H1 (cell line): Measurements from ENCODE around the gene DHRS12. TPM values are rescaled to one million over a fixed set of nuclear protein-coding genes. Genes with fewer than 3 reads are reported as not detected.

Experiments
- CTCF ChIA-PET: fragments of 300-600 bp; sonication (Branson Sonifier 250); formaldehyde crosslinking; loops from one replicate; lab custom pipeline; 2021; ENCODE audit not compliant: partially characterized antibody; lab: Charles Lee
- POLR2A ChIA-PET: fragments of 300-600 bp; sonication (Branson Sonifier 250); formaldehyde crosslinking; loops from one replicate; lab custom pipeline; 2021; ENCODE audit warnings: inconsistent platforms; ENCODE audit not compliant: partially characterized antibody; lab: Charles Lee
- DNase-seq, 2 experiments: peaks; one replicate each; pipeline versions ENCODE4 v3.0.0 to v3.0.0-alpha.2; 2010 to 2022; ENCODE audit warnings: low spot score in 2 of 2, low read depth in 1 of 2, mixed read lengths in 1 of 2
- FAIRE-seq: peaks from 2 replicates; lab custom pipeline; 2011; peaks lifted over from hg19 to GRCh38; lab: Jason Lieb, UNC
- H2AFZ ChIP-seq: 2 replicates; pipeline ENCODE4 v1.8.1; 2012; ENCODE audit warnings: low read length, inconsistent platforms
- H2AK5ac ChIP-seq: 2 replicates; pipeline ENCODE4 v1.6.1; 2013; ENCODE audit warnings: low read depth, low read length
- H2BK120ac ChIP-seq: replicated peaks from 2 replicates; pipeline ENCODE3; 2013; ENCODE audit warnings: low read depth, low read length, inconsistent platforms
- H2BK12ac ChIP-seq: 2 replicates; pipeline ENCODE4 v1.6.1; 2013; ENCODE audit warnings: low read depth, low read length
- H2BK15ac ChIP-seq: 2 replicates; pipeline ENCODE4 v1.6.1; 2013; ENCODE audit warnings: low read length
- H2BK20ac ChIP-seq: 2 replicates; pipeline ENCODE4 v1.6.1; 2013; ENCODE audit warnings: low read length
- H2BK5ac ChIP-seq: 2 replicates; pipeline ENCODE4 v1.6.1; 2013; ENCODE audit warnings: low read depth, low read length
- H3K14ac ChIP-seq: 2 replicates; pipeline ENCODE4 v1.6.1; 2013; ENCODE audit warnings: inconsistent platforms; ENCODE audit not compliant: insufficient read length
- H3K18ac ChIP-seq: 2 replicates; pipeline ENCODE4 v1.6.1; 2013; ENCODE audit warnings: low read length; ENCODE audit errors: extremely low read depth
- H3K23ac ChIP-seq: 2 replicates; pipeline ENCODE4 v1.6.1; 2013; ENCODE audit warnings: inconsistent platforms; ENCODE audit not compliant: insufficient read length
- H3K23me2 ChIP-seq: 2 replicates; pipeline ENCODE4 v1.6.1; 2013; ENCODE audit warnings: low read depth, low read length
- H3K27ac ChIP-seq: 2 replicates; pipeline ENCODE4 v1.6.1; 2011; ENCODE audit warnings: low read depth, low read length, inconsistent platforms
- H3K27me3 ChIP-seq, 4 experiments: replicated peaks in 1 of 4; 1 replicate in 1 of 4; 2 replicates in 3 of 4; pipeline versions ENCODE4 v1.6.1 to v1.8.1; 2011 to 2013; ENCODE audit warnings: low read length in 3 of 4, mild to moderate bottlenecking in 3 of 4, inconsistent platforms in 2 of 4, mixed read lengths in 2 of 4, moderate library complexity in 1 of 4; ENCODE audit not compliant: control insufficient read depth in 3 of 4, insufficient read depth in 3 of 4; ENCODE audit errors: extremely low read depth in 1 of 4
- H3K36me3 ChIP-seq, 4 experiments: 2 replicates each; pipeline versions ENCODE4 v1.6.1 to v1.8.1; 2011 to 2013; ENCODE audit warnings: mild to moderate bottlenecking in 4 of 4, low read length in 3 of 4, moderate library complexity in 2 of 4, control low read depth in 1 of 4, inconsistent platforms in 1 of 4; ENCODE audit not compliant: insufficient read depth in 4 of 4, control insufficient read depth in 2 of 4
- H3K4ac ChIP-seq: replicated peaks from 2 replicates; pipeline ENCODE3; 2013; ENCODE audit warnings: low read length, low read depth, mixed read lengths, inconsistent platforms; ENCODE audit not compliant: insufficient read length
- H3K4me1 ChIP-seq, 4 experiments: replicated peaks in 1 of 4; 1 replicate in 1 of 4; 2 replicates in 3 of 4; pipeline versions ENCODE4 v1.6.1 to v1.8.1; 2011 to 2013; ENCODE audit warnings: low read length in 3 of 4, inconsistent platforms in 2 of 4, mixed read lengths in 1 of 4; ENCODE audit not compliant: insufficient read depth in 4 of 4, control insufficient read depth in 3 of 4
- H3K4me2 ChIP-seq, 2 experiments: 2 replicates each; pipeline versions ENCODE4 v1.6.1 to v1.8.1; 2011 to 2013; ENCODE audit warnings: low read depth in 2 of 2, low read length in 2 of 2, control low read depth in 1 of 2, inconsistent platforms in 1 of 2, mild to moderate bottlenecking in 1 of 2; ENCODE audit not compliant: insufficient read depth in 1 of 2
- H3K4me3 ChIP-seq, 4 experiments: fragments of 200-600, 300-600 bp in 1 of 4; sonication (generic), shearing (Covaris generic), sonication (Bioruptor Twin) in 1 of 4; 2 replicates each; pipeline versions ENCODE4 v1.5.1 to v1.8.1; 2011 to 2016; ENCODE audit warnings: low read length in 4 of 4, low read depth in 3 of 4, control low read depth in 2 of 4, inconsistent platforms in 2 of 4, mild to moderate bottlenecking in 2 of 4, mixed read lengths in 1 of 4, moderate library complexity in 1 of 4; ENCODE audit not compliant: insufficient read depth in 2 of 4; ENCODE audit errors: extremely low read depth in 1 of 4
- H3K56ac ChIP-seq: replicated peaks from 2 replicates; pipeline ENCODE3; 2013; ENCODE audit warnings: low read depth, mild to moderate bottlenecking, mixed read lengths, low read length, inconsistent platforms; ENCODE audit not compliant: insufficient read length
- H3K79me1 ChIP-seq: 2 replicates; pipeline ENCODE4 v1.6.1; 2013; ENCODE audit warnings: low read depth, low read length, control low read depth
- H3K79me2 ChIP-seq, 2 experiments: 2 replicates each; pipeline versions ENCODE4 v1.6.1 to v1.8.1; 2012 to 2013; ENCODE audit warnings: low read length in 2 of 2, mild to moderate bottlenecking in 2 of 2, inconsistent platforms in 1 of 2; ENCODE audit not compliant: insufficient read depth in 2 of 2, control insufficient read depth in 1 of 2
- H3K9ac ChIP-seq, 4 experiments: replicated peaks in 1 of 4; 1 replicate in 1 of 4; 2 replicates in 3 of 4; pipeline versions ENCODE4 v1.6.1 to v1.8.1; 2011 to 2013; ENCODE audit warnings: low read depth in 3 of 4, low read length in 3 of 4, control low read depth in 2 of 4, mild to moderate bottlenecking in 2 of 4, moderate library complexity in 2 of 4, inconsistent platforms in 1 of 4; ENCODE audit errors: extremely low read depth in 1 of 4
- H3K9me3 ChIP-seq, 2 experiments: 2 replicates each; pipeline versions ENCODE4 v1.6.1 to v1.8.1; 2012 to 2013; ENCODE audit warnings: mild to moderate bottlenecking in 2 of 2, moderate library complexity in 2 of 2, control low read depth in 1 of 2, inconsistent platforms in 1 of 2, low read depth in 1 of 2, low read length in 1 of 2, mixed read lengths in 1 of 2; ENCODE audit not compliant: insufficient read depth in 2 of 2
- H4K20me1 ChIP-seq, 2 experiments: replicated peaks in 1 of 2; 2 replicates each; pipeline versions ENCODE3 to v1.8.1; 2011 to 2013; ENCODE audit warnings: inconsistent platforms in 2 of 2, low read length in 2 of 2, mild to moderate bottlenecking in 1 of 2; ENCODE audit not compliant: insufficient read depth in 2 of 2, control insufficient read depth in 1 of 2
- H4K5ac ChIP-seq: 2 replicates; pipeline ENCODE4 v1.6.1; 2013; ENCODE audit warnings: low read length, low read depth, mixed read lengths, inconsistent platforms; ENCODE audit not compliant: insufficient read length
- H4K8ac ChIP-seq: 2 replicates; pipeline ENCODE4 v1.8.0; 2013; ENCODE audit warnings: mild to moderate bottlenecking, moderate library complexity, low read length, inconsistent platforms; ENCODE audit not compliant: insufficient read depth; ENCODE audit errors: extremely low read depth
- H4K91ac ChIP-seq: replicated peaks from 2 replicates; pipeline ENCODE3; 2013; ENCODE audit warnings: low read length, mixed read lengths, inconsistent platforms; ENCODE audit not compliant: insufficient read length
- HDAC2 ChIP-seq, 2 experiments: fragments of 300-600 bp in 1 of 2; sonication (generic) in 1 of 2; IDR thresholded peaks; 2 replicates each; pipeline ENCODE4 v1.6.1; 2011 to 2012; ENCODE audit warnings: low read depth in 2 of 2, low read length in 2 of 2, mild to moderate bottlenecking in 2 of 2, moderate library complexity in 2 of 2, borderline replicate concordance in 1 of 2, inconsistent platforms in 1 of 2
- WGBS, 2 experiments: shearing (Covaris generic) in 1 of 2; methylation state at CpG; one replicate each; pipeline versions ENCODE4 v1.1.6 to v1.1.7; 2013 to 2015; ENCODE audit warnings: low lambda C conversion rate in 2 of 2, mixed read lengths in 2 of 2, inconsistent platforms in 1 of 2, low coverage in 1 of 2, missing lambda C conversion rate in 1 of 2; ENCODE audit not compliant: insufficient replicate concordance in 2 of 2, insufficient coverage in 1 of 2, insufficient read length in 1 of 2; ENCODE audit errors: extremely low coverage in 1 of 2, missing lambda C conversion rate in 1 of 2; 5-methylcytosine and 5-hydroxymethylcytosine counted together
- polyA plus RNA-seq, 7 experiments: library from polyadenylated mRNA; depleted of rRNA in 3 of 7; stranded (reverse) in 5 of 7; unstranded in 2 of 7; fragments of >200 nt in 5 of 7; fragments of 200-250 nt in 2 of 7; gene quantifications; 1 replicate in 5 of 7; 2 replicates in 1 of 7; 4 replicates in 1 of 7; pipeline versions ENCODE4 v1.2.1 to v1.2.3, GENCODE V29; 2011 to 2013; ENCODE audit warnings: missing spikeins in 2 of 7, mixed read lengths in 2 of 7
- total RNA-seq: library from RNA; stranded (reverse); fragmentation: NEBNext Ultra II Directional; extraction: Animal tissue kit (Norgen Biotek cat#: 25700); gene quantifications from 2 replicates; pipeline ENCODE4 v1.2.1, GENCODE V29; 2021

The DHRS12 gene
- total and polyA plus RNA-seq, 2 of the 8 experiments (the other 6 are each of a cell fraction or from before 2014, with no cell fraction given) = 8.7 TPM

DNA sequence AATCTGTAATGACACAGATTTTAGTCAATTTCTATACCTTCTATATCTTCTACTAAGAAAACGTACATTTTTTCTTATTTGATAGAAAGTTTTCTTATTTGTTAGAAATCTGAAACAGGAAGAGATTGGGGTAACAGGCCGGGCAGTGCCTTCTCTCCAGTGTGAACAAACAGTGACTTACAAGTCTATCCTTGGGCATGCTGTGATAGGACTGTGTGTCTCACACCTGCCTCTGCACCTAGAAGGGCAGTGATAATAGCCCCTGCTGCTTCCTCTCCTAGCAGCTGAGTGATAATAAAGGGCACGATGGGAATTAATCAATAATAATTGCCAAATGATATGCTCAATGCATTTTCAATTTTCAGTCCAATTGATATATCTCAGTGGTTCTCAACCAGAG lies 39.6 kb upstream of the DHRS12 start:
- H2BK12ac ChIP-seq = no peak overlapping the region
- H2BK120ac ChIP-seq = no peak overlapping the region
- no peak overlapping the region for H3K18ac ChIP-seq
- H3K56ac ChIP-seq = no peak overlapping the region
- no peaks in the 10 kb centered on the region for H3K36me3 ChIP-seq
- no peak overlapping the region for H3K4ac ChIP-seq
- H3K14ac ChIP-seq = no peak overlapping the region
- no peak overlapping the region for H4K8ac ChIP-seq
- FAIRE-seq = no peak
- H4K5ac ChIP-seq = no peak overlapping the region
- no peaks in the 10 kb centered on the region for H3K79me1 ChIP-seq
- no peak for DNase-seq
- no peaks in the 10 kb centered on the region for H3K27me3 ChIP-seq
- H3K23ac ChIP-seq = no peak overlapping the region
- no peak overlapping the region for H2BK20ac ChIP-seq
- H3K9ac ChIP-seq = no peak overlapping the region
- no peaks in the 10 kb centered on the region for H3K23me2 ChIP-seq
- no peak overlapping the region for H2BK5ac ChIP-seq
- H3K4me3 ChIP-seq = no peak overlapping the region
- peaks cover 3% of the 10 kb centered on the region in 2 experiments; a peak in 1 of 4 replicates for H3K9me3 ChIP-seq
- POLR2A ChIA-PET = no interaction called here
- no peak overlapping the region for H3K27ac ChIP-seq
- H2AK5ac ChIP-seq = no peak overlapping the region
- no peaks in the 10 kb centered on the region for H3K79me2 ChIP-seq
- H2AFZ ChIP-seq = no peak overlapping the region
- no peak overlapping the region for H2BK15ac ChIP-seq
- WGBS, 2 experiments = 95% methylated on average over 3 of the region's 3 CpGs; no CpG with 5 or more reads in 1 of the 2 experiments
- no peaks in the 10 kb centered on the region for H4K20me1 ChIP-seq
- CTCF ChIA-PET = interaction anchor here (0.7 to 2.0 kb wide), 7 partner anchors 22 to 284 kb away, joined by 3 to 8 read pairs (median 5); no protein-coding TSS in a partner anchor
- H3K4me1 ChIP-seq = peaks cover 0 to 2% (median 0%) of the 10 kb centered on the region in 4 experiments; a peak in 1 of 7 replicates
- no peak overlapping the region for H3K4me2 ChIP-seq
- H4K91ac ChIP-seq = no peak overlapping the region
- no peak for TF ChIP-seq HDAC2 (IDR thresholded peaks at IDR 0.05; ENCODE audit: borderline replicate concordance in 1 of 2, low read depth in 2 of 2, low read length in 2 of 2)
- TF ChIP-seq, all 59 proteins: peak for 0
